Skeletal muscle satellite cell (primary cell): ENCODE data around the gene CACNB3.

Experiments
- H3K27me3 ChIP-seq: 2 replicates; pipeline ENCODE4 v1.7.0; 2013; ENCODE audit warnings: low read length; ENCODE audit not compliant: control insufficient read depth, insufficient read depth
- H3K36me3 ChIP-seq: 2 replicates; pipeline ENCODE4 v1.7.0; 2013; ENCODE audit warnings: mild to moderate bottlenecking, control low read depth, low read length; ENCODE audit not compliant: insufficient read depth
- H3K4me1 ChIP-seq: 2 replicates; pipeline ENCODE4 v1.7.0; 2013; ENCODE audit warnings: low read length; ENCODE audit not compliant: control insufficient read depth, insufficient read depth
- H3K4me2 ChIP-seq: 2 replicates; pipeline ENCODE4 v1.7.0; 2013; ENCODE audit warnings: mild to moderate bottlenecking, low read length
- H3K4me3 ChIP-seq: 2 replicates; pipeline ENCODE4 v1.7.0; 2013; ENCODE audit warnings: low read length
- H3K9ac ChIP-seq: 2 replicates; pipeline ENCODE4 v1.7.0; 2013; ENCODE audit warnings: mild to moderate bottlenecking, low read depth, low read length, moderate library complexity
- H3K9me3 ChIP-seq: replicated peaks from 2 replicates; pipeline ENCODE4 v1.7.0; 2013; ENCODE audit warnings: mild to moderate bottlenecking, control low read depth, low read length

CACNB3 gene

GRCh38 chr12:48780381-48781025 lies 37.8 kb upstream of the CACNB3 start:
- Histone ChIP-seq H3K9ac (no peak overlapping the region), H3K4me1 (peaks cover 7% of the 10 kb centered on the region), H3K36me3 (peaks cover 12% of the 10 kb centered on the region), H3K27me3 (no peaks in the 10 kb centered on the region), H3K9me3 (no peaks in the 10 kb centered on the region), H3K4me2 (no peak overlapping the region), H3K4me3 (no peak overlapping the region)

- Histone ChIP-seq H3K4me2 (no peak overlapping the region), H3K36me3 (peaks cover 6% of the 10 kb centered on the region), H3K4me1 (peaks cover 10% of the 10 kb centered on the region), H3K9ac (no peak overlapping the region), H3K9me3 (no peaks in the 10 kb centered on the region), H3K27me3 (no peaks in the 10 kb centered on the region), H3K4me3 (no peak overlapping the region)
These were observed 36.4 kb upstream of the CACNB3 start for GRCh38 chr12:48781750-48782456.

- H3K4me1 ChIP-seq = peaks cover 18% of the 10 kb centered on the region
- no peaks in the 10 kb centered on the region for H3K36me3 ChIP-seq
- no peaks in the 10 kb centered on the region for H3K9me3 ChIP-seq
- H3K9ac ChIP-seq = no peak overlapping the region
- H3K4me2 ChIP-seq = no peak overlapping the region
- H3K4me3 ChIP-seq = no peak overlapping the region
- H3K27me3 ChIP-seq = no peaks in the 10 kb centered on the region
These were observed 35.6 kb upstream of the CACNB3 start for GRCh38 chr12:48782457-48783395.

- no peak overlapping the region for H3K9ac ChIP-seq
- no peak overlapping the region for H3K4me3 ChIP-seq
- H3K4me1 ChIP-seq = peaks cover 20% of the 10 kb centered on the region
- H3K36me3 ChIP-seq = no peaks in the 10 kb centered on the region
- no peaks in the 10 kb centered on the region for H3K9me3 ChIP-seq
- H3K4me2 ChIP-seq = no peak overlapping the region
- H3K27me3 ChIP-seq = no peaks in the 10 kb centered on the region
These were observed 34.9 kb upstream of the CACNB3 start for GRCh38 chr12:48783432-48783831.

GRCh38 chr12:48786591-48787544 lies 31.4 kb upstream of the CACNB3 start:
- H3K9me3 ChIP-seq = no peaks in the 10 kb centered on the region
- no peaks in the 10 kb centered on the region for H3K36me3 ChIP-seq
- H3K4me1 ChIP-seq = peaks cover 13% of the 10 kb centered on the region
- peak overlapping the region; percentile 99 for H3K4me3 ChIP-seq
- H3K4me2 ChIP-seq = peak overlapping the region; percentile 95
- H3K9ac ChIP-seq = peak overlapping the region; percentile 89
- H3K27me3 ChIP-seq = no peaks in the 10 kb centered on the region

GRCh38 chr12:48787791-48788523 lies 30.3 kb upstream of the CACNB3 start:
- H3K9me3 ChIP-seq = no peaks in the 10 kb centered on the region
- peak overlapping the region; percentile 89 for H3K9ac ChIP-seq
- no peaks in the 10 kb centered on the region for H3K36me3 ChIP-seq
- peak overlapping the region; percentile 95 for H3K4me2 ChIP-seq
- peaks cover 13% of the 10 kb centered on the region for H3K4me1 ChIP-seq
- H3K4me3 ChIP-seq = peak overlapping the region; percentile 99
- H3K27me3 ChIP-seq = no peaks in the 10 kb centered on the region

- H3K27me3 ChIP-seq = no peaks in the 10 kb centered on the region
- H3K36me3 ChIP-seq = no peaks in the 10 kb centered on the region
- peak overlapping the region; percentile 89 for H3K9ac ChIP-seq
- H3K4me3 ChIP-seq = peak overlapping the region; percentile 99
- H3K9me3 ChIP-seq = no peaks in the 10 kb centered on the region
- H3K4me2 ChIP-seq = peak overlapping the region; percentile 95
- peaks cover 13% of the 10 kb centered on the region for H3K4me1 ChIP-seq
These were observed 29.8 kb upstream of the CACNB3 start for GRCh38 chr12:48788524-48788853.

GRCh38 chr12:48788854-48789775 lies 29.2 kb upstream of the CACNB3 start, which contains the start of gene ADCY6:
ADCY6 (minus strand) TSS chr12:48789089; CDS start chr12:48783434, 5,655 bp downstream.
- no peaks in the 10 kb centered on the region for H3K9me3 ChIP-seq
- H3K4me1 ChIP-seq = peaks cover 13% of the 10 kb centered on the region
- peak within 1 kb of the TSS; percentile 89 for H3K9ac ChIP-seq
- peak within 1 kb of the TSS; percentile 99 for H3K4me3 ChIP-seq
- no peaks in the 10 kb centered on the region for H3K36me3 ChIP-seq
- peak within 1 kb of the TSS; percentile 95 for H3K4me2 ChIP-seq
- H3K27me3 ChIP-seq = no peaks in the 10 kb centered on the region

- Histone ChIP-seq H3K9me3 (no peaks in the 10 kb centered on the region), H3K9ac (no peak overlapping the region), H3K4me3 (peak overlapping the region; percentile 99), H3K36me3 (no peaks in the 10 kb centered on the region), H3K4me2 (peak overlapping the region; percentile 95), H3K4me1 (peaks cover 13% of the 10 kb centered on the region), H3K27me3 (no peaks in the 10 kb centered on the region)
These were observed 28.4 kb upstream of the CACNB3 start for GRCh38 chr12:48789858-48790326.
